Measurements from ENCODE around the gene PRSS8. TPM values are rescaled to one million over a fixed set of nuclear protein-coding genes. Genes with fewer than 3 reads are reported as not detected.

Gene PRSS8
- total and polyA plus RNA-seq, 2 donors (not counting 3 experiments of a cell fraction or from before 2014, with no cell fraction given) = 0.12 TPM; not detected in 1

- ChIA-PET CTCF (interaction anchor here (1.4 to 2.4 kb wide), 2 partner anchors 11 to 13 kb away, joined by 5 to 8 read pairs; no protein-coding TSS in a partner anchor), POLR2A (no interaction called here)
- Histone ChIP-seq H3K27ac (ENCODE audit: insufficient read depth, low read depth, low read length) (no peak overlapping the region), H3K9me3 (replicated peaks; ENCODE audit: control insufficient read depth, insufficient read depth, low read length) (no peaks in the 10 kb centered on the region), H2AFZ (ENCODE audit: low read depth, low read length) (no peak overlapping the region), H4K20me1 (replicated peaks; ENCODE audit: control insufficient read depth, extremely low read depth, insufficient read depth, low read length) (no peaks in the 10 kb centered on the region), H3K4me1 (ENCODE audit: control insufficient read depth, extremely low read depth, insufficient read depth, low read length) (no peaks in the 10 kb centered on the region), H3K36me3 (ENCODE audit: control insufficient read depth in 2 of 2, extremely low read depth in 1 of 2, insufficient read depth in 2 of 2, low read length in 2 of 2) (peaks cover 0 to 11% of the 10 kb centered on the region in 2 experiments), H3K9ac (replicated peaks; ENCODE audit: extremely low read depth, insufficient read depth, low read length) (no peak overlapping the region), H3K9me1 (replicated peaks; ENCODE audit: control insufficient read depth, extremely low read depth, insufficient read depth, low read length) (no peaks in the 10 kb centered on the region), H3K4me3 (replicated peaks in 1 of 3; ENCODE audit: insufficient read depth in 1 of 3, low read depth in 1 of 3, low read length in 3 of 3) (no peak overlapping the region), H3K79me2 (ENCODE audit: control insufficient read depth, insufficient read depth, low read length) (no peaks in the 10 kb centered on the region), H3K27me3 (ENCODE audit: control insufficient read depth in 2 of 2, insufficient read depth in 2 of 2, low read length in 2 of 2) (no peaks in the 10 kb centered on the region), H3K4me2 (ENCODE audit: insufficient read depth, low read length) (no peak overlapping the region)
- FAIRE-seq (no peak), DNase-seq (ENCODE audit: low read depth, low spot score) (no peak)
- TF ChIP-seq CTCF (IDR thresholded peaks at IDR 0.05; ENCODE audit: extremely low read depth in 1 of 2, insufficient read depth in 1 of 2, low read depth in 1 of 2, low read length in 2 of 2) (no peak), POLR2AphosphoS5 (IDR thresholded peaks at IDR 0.05; ENCODE audit: insufficient read depth, low read depth, low read length) (no peak), FOS (IDR thresholded peaks at IDR 0.05; ENCODE audit: borderline replicate concordance, insufficient read depth, low read length) (no peak), MAX (IDR thresholded peaks at IDR 0.05; ENCODE audit: insufficient read depth, insufficient read length) (no peak), POLR2A (IDR thresholded peaks at IDR 0.05; ENCODE audit: low read depth, low read length) (no peak), EZH2 (IDR thresholded peaks at IDR 0.05; ENCODE audit: borderline replicate concordance, low read depth, low read length, severe bottlenecking) (no peak), JUN (IDR thresholded peaks at IDR 0.05; ENCODE audit: borderline replicate concordance, insufficient read depth, insufficient read length, low read depth) (no peak), GATA2 (IDR thresholded peaks at IDR 0.05; ENCODE audit: insufficient read depth, insufficient read length, low read depth, low read length) (no peak), MYC (IDR thresholded peaks at IDR 0.05; ENCODE audit: low read depth, low read length) (no peak)
- intact Hi-C loops (cut with micrococcal nuclease) = no loop called here
- dilution Hi-C loops (cut with MboI; ENCODE audit: extremely low pct_ligation_motif_present, low sequenced_read_pairs) = no loop called here
- no TSS peak for BruUV-seq (replicated peaks)
Measured at GRCh38 chr16:31131416-31131815, 4.1 kb downstream of the PRSS8 start.

Data from endothelial cell of umbilical vein (primary cell).